Keratinocyte (primary cell): ENCODE measurements around the gene STRN4. TPM values are rescaled to one million over a fixed set of nuclear protein-coding genes. Genes with fewer than 3 reads are reported as not detected.

Experiments used
- DNase-seq: peaks from one replicate; pipeline ENCODE4 v3.0.0-alpha.2; 2011; ENCODE audit warnings: low read depth, missing footprints, low spot score
- FAIRE-seq: peaks from 2 replicates; lab custom pipeline; 2011; peaks lifted over from hg19 to GRCh38; lab: Jason Lieb, UNC
- H2AFZ ChIP-seq: 2 replicates; pipeline ENCODE4 v1.6.0; 2012; ENCODE audit warnings: low read length, control low read depth, inconsistent platforms; ENCODE audit not compliant: control insufficient read depth
- H3K27ac ChIP-seq: 2 replicates; pipeline ENCODE4 v1.5.1; 2011; ENCODE audit warnings: low read length; ENCODE audit not compliant: control insufficient read depth, insufficient read depth
- H3K27me3 ChIP-seq: 3 replicates; pipeline ENCODE4 v1.6.0; 2011; ENCODE audit warnings: low read length; ENCODE audit not compliant: control insufficient read depth, insufficient read depth; ENCODE audit errors: extremely low read depth
- H3K36me3 ChIP-seq, 2 experiments: 2 replicates in 1 of 2; 3 replicates in 1 of 2; pipeline ENCODE4 v1.5.1; 2011; ENCODE audit warnings: low read length in 2 of 2, mild to moderate bottlenecking in 1 of 2; ENCODE audit not compliant: control insufficient read depth in 2 of 2, insufficient read depth in 2 of 2; ENCODE audit errors: extremely low read depth in 1 of 2
- H3K4me1 ChIP-seq: 3 replicates; pipeline ENCODE4 v1.5.1; 2011; ENCODE audit warnings: low read length; ENCODE audit not compliant: control insufficient read depth, insufficient read depth; ENCODE audit errors: extremely low read depth
- H3K4me2 ChIP-seq: 3 replicates; pipeline ENCODE4 v1.6.0; 2011; ENCODE audit warnings: low read depth, low read length; ENCODE audit not compliant: control insufficient read depth, insufficient read depth; ENCODE audit errors: extremely low read depth
- H3K4me3 ChIP-seq, 3 experiments: fragments of 200-600 bp in 1 of 3; sonication (generic) in 1 of 3; 2 replicates in 2 of 3; 3 replicates in 1 of 3; pipeline ENCODE4 v1.5.1; 2011 to 2016; ENCODE audit warnings: low read length in 3 of 3, mild to moderate bottlenecking in 3 of 3, control low read depth in 2 of 3, inconsistent platforms in 1 of 3, low read depth in 1 of 3, mixed read lengths in 1 of 3, mixed run types in 1 of 3, moderate library complexity in 1 of 3; ENCODE audit not compliant: control insufficient read depth in 2 of 3, insufficient read depth in 2 of 3; ENCODE audit errors: extremely low read depth in 1 of 3
- H3K79me2 ChIP-seq: 2 replicates; pipeline ENCODE4 v1.6.0; 2012; ENCODE audit warnings: low read length; ENCODE audit not compliant: control insufficient read depth, insufficient read depth
- H3K9ac ChIP-seq: 3 replicates; pipeline ENCODE4 v1.6.0; 2011; ENCODE audit warnings: low read length; ENCODE audit not compliant: control insufficient read depth, insufficient read depth; ENCODE audit errors: extremely low read depth
- H3K9me1 ChIP-seq: 3 replicates; pipeline ENCODE4 v1.6.0; 2011; ENCODE audit warnings: low read length; ENCODE audit not compliant: control insufficient read depth, insufficient read depth; ENCODE audit errors: extremely low read depth
- H3K9me3 ChIP-seq: 2 replicates; pipeline ENCODE4 v1.5.1; 2012; ENCODE audit warnings: low read depth, low read length; ENCODE audit not compliant: control insufficient read depth
- H4K20me1 ChIP-seq: 3 replicates; pipeline ENCODE4 v1.6.0; 2011; ENCODE audit warnings: low read length; ENCODE audit not compliant: control insufficient read depth, insufficient read depth; ENCODE audit errors: extremely low read depth
- CTCF ChIP-seq, 3 experiments: IDR thresholded peaks in 1 of 3; conservative IDR thresholded peaks in 1 of 3; optimal IDR thresholded peaks in 1 of 3; 2 replicates in 2 of 3; 3 replicates in 1 of 3; pipeline versions ENCODE3 to v1.5.1; 2011; ENCODE audit warnings: low read length in 3 of 3, mild to moderate bottlenecking in 3 of 3, moderate library complexity in 2 of 3, control low read depth in 1 of 3, inconsistent platforms in 1 of 3; ENCODE audit not compliant: insufficient read depth in 2 of 3; ENCODE audit errors: extremely low read depth in 1 of 3
- EZH2 ChIP-seq: IDR thresholded peaks from one replicate; pipeline ENCODE4 v1.6.1; 2012; ENCODE audit warnings: inconsistent platforms, mild to moderate bottlenecking, low read length, moderate library complexity
- dilution Hi-C: fragments of 300-500 bp; cut with MboI; formaldehyde crosslinking; loops from one replicate; pipeline ENCODE4 v1.7.0; 2020; ENCODE audit warnings: low sequenced_read_pairs; ENCODE audit not compliant: extremely low pct_ligation_motif_present
- polyA plus RNA-seq, 5 experiments: library from polyadenylated mRNA; depleted of rRNA in 3 of 5; stranded (reverse) in 3 of 5; stranded (forward) in 1 of 5; unstranded in 1 of 5; fragments of >200 nt; gene quantifications; 1 replicate in 1 of 5; 2 replicates in 3 of 5; 3 replicates in 1 of 5; pipeline versions ENCODE4 v1.2.1 to v1.2.3, GENCODE V29; 2011 to 2012; ENCODE audit warnings: missing spikeins in 2 of 5, low read depth in 1 of 5, low replicate concordance in 1 of 5

Gene STRN4
- polyA plus RNA-seq, 1 donor (not counting 4 experiments of a cell fraction or from before 2014, with no cell fraction given), result 37.3 TPM

DNA sequence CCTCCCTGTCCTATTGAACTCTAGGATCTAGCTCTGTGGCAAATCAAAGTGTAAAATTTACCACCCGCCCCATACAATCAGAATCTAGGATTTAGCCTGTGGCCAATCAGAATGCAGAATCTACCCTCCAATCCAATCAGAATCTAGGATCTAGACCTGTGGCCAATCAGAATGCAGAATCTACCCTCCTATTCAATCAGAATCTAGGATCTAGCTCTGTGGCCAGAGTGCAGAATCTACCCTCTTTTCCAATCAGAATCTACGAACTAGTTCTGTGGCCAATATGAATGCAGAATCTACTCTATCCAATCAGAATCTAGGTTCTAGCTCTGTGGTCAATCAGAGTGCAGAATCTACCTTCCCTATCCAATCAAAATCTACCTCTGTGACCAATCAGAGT is 55.1 kb downstream of the STRN4 start:
- H3K9me3 ChIP-seq, result no peaks in the 10 kb centered on the region
- H3K36me3 ChIP-seq, result peaks cover 49 to 59% of the 10 kb centered on the region in 2 experiments
- no peak overlapping the region for H2AFZ ChIP-seq

DNA sequence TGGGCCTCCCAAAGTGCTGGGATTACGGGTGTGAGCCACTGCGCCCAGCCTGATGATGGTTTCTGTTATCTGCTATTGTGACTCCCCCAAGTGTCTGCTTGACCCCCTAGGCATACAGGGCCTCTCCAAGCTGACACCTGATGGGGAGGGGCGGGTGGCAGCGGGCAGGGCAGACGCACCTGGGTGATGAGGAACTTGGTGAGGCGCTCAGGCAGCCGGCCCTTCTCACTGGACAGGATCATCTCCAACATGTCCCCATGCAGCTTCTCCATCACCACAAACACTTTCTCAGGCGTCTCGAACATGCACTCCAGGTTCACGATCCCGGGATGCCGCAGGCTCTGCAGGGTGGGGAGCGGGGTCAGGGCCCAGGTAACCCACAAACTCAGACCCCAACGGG is 56.9 kb downstream of the STRN4 start:
- no peak for TF ChIP-seq CTCF (optimal IDR thresholded peaks at IDR 0.05 in 1 of 3, IDR thresholded peaks at IDR 0.05 in 1 of 3, conservative IDR thresholded peaks at IDR 0.05 in 1 of 3; ENCODE audit: extremely low read depth in 1 of 3, insufficient read depth in 2 of 3, low read length in 3 of 3)
- TF ChIP-seq EZH2, result no peak
- FAIRE-seq (no peak), DNase-seq (no peak)
- H3K4me3 ChIP-seq, result no peak overlapping the region
- no peaks in the 10 kb centered on the region for H3K27me3 ChIP-seq
- no peaks in the 10 kb centered on the region for H3K79me2 ChIP-seq
- no peaks in the 10 kb centered on the region for H3K9me1 ChIP-seq
- H4K20me1 ChIP-seq, result peaks cover 8% of the 10 kb centered on the region
- peaks cover 50 to 60% of the 10 kb centered on the region in 2 experiments for H3K36me3 ChIP-seq
- dilution Hi-C loops, result no loop called here
- no peak overlapping the region for H3K9ac ChIP-seq
- no peak overlapping the region for H2AFZ ChIP-seq
- H3K4me1 ChIP-seq, result no peaks in the 10 kb centered on the region
- no peak overlapping the region for H3K27ac ChIP-seq
- no peak overlapping the region for H3K4me2 ChIP-seq
- H3K9me3 ChIP-seq, result no peaks in the 10 kb centered on the region

More for the DNA sequence above, 55.1 kb downstream of the STRN4 start:
- H3K4me1 ChIP-seq, result no peaks in the 10 kb centered on the region
- dilution Hi-C loops, result no loop called here
- DNase-seq (no peak), FAIRE-seq (no peak)
- no peak overlapping the region for H3K27ac ChIP-seq
- no peak overlapping the region for H3K9ac ChIP-seq
- H3K4me3 ChIP-seq, result no peak overlapping the region
- no peaks in the 10 kb centered on the region for H3K27me3 ChIP-seq
- no peaks in the 10 kb centered on the region for H3K79me2 ChIP-seq
- TF ChIP-seq EZH2 (no peak), CTCF (optimal IDR thresholded peaks at IDR 0.05 in 1 of 3, IDR thresholded peaks at IDR 0.05 in 1 of 3, conservative IDR thresholded peaks at IDR 0.05 in 1 of 3; ENCODE audit: extremely low read depth in 1 of 3, insufficient read depth in 2 of 3, low read length in 3 of 3) (no peak)
- H3K9me1 ChIP-seq, result no peaks in the 10 kb centered on the region
- no peak overlapping the region for H3K4me2 ChIP-seq
- peaks cover 8% of the 10 kb centered on the region for H4K20me1 ChIP-seq
